Thyroid gland (tissue), 4 donors: Measurements from ENCODE around the gene TUBA1C. TPM values are rescaled to one million over a fixed set of nuclear protein-coding genes. Genes with fewer than 3 reads are reported as not detected.

Experiments used
- DNase-seq, 2 donors: peaks; one replicate each; pipeline ENCODE4 v3.0.0-alpha.2; 2019
- H3K27ac ChIP-seq, 3 donors: fragments of 200-600 bp; sonication (generic); 1 replicate in 2 of 3; 2 replicates in 1 of 3; pipeline ENCODE4 v1.5.1; 2016 to 2019; ENCODE audit warnings: mild to moderate bottlenecking in 1 of 3, moderate library complexity in 1 of 3
- H3K27me3 ChIP-seq: fragments of 200-600 bp; sonication (generic); one replicate; pipeline ENCODE4 v1.5.1; 2019
- H3K36me3 ChIP-seq, 2 donors: fragments of 200-600 bp; sonication (generic); one replicate each; pipeline ENCODE4 v1.5.1; 2016 to 2019
- H3K4me1 ChIP-seq, 2 donors: fragments of 200-600 bp; sonication (generic); one replicate each; pipeline ENCODE4 v1.5.1; 2017 to 2019
- H3K4me3 ChIP-seq, 3 donors: fragments of 200-600 bp; sonication (generic); replicated peaks in 1 of 3; 1 replicate in 2 of 3; 2 replicates in 1 of 3; pipeline ENCODE4 v1.5.1; 2016; ENCODE audit warnings: mild to moderate bottlenecking in 1 of 3
- H3K9me3 ChIP-seq: fragments of 200-600 bp; sonication (generic); one replicate; pipeline ENCODE4 v1.5.1; 2017
- POLR2A ChIP-seq, 2 donors: fragments of 450-650 bp; IDR thresholded peaks; one replicate each; pipeline ENCODE4 v1.6.1; 2017; ENCODE audit warnings: antibody characterized with exemption in 2 of 2, mild to moderate bottlenecking in 2 of 2, moderate library complexity in 1 of 2
- WGBS, 2 donors: methylation state at CpG; one replicate each; pipeline ENCODE4 v1.1.5; 2017; 5-methylcytosine and 5-hydroxymethylcytosine counted together
- intact Hi-C: fragments of 100-400 bp; cut with DNase I; formaldehyde crosslinking; loops from one replicate; pipeline ENCODE4 v1.15.1; 2023
- total RNA-seq, 4 donors: library from RNA; depleted of rRNA; stranded (reverse); fragments of >200 nt; gene quantifications; one replicate each; pipeline ENCODE4 v1.2.3, GENCODE V29; 2016
- TF ChIP-seq, protein P1 (sequence below), 6 experiments: fragments of 200-600 bp in 3 of 6; fragments of 450-650 bp in 3 of 6; sonication (generic) in 3 of 6; IDR thresholded peaks; one replicate each; pipeline ENCODE4 v1.5.1; 2016 to 2019; ENCODE audit warnings: antibody characterized with exemption in 6 of 6, mild to moderate bottlenecking in 2 of 6, inconsistent platforms in 1 of 6, moderate library complexity in 1 of 6

Gene TUBA1C
- total RNA-seq, 4 donors from 2014 or later: 80.6 to 385 (median 212) TPM

DNA sequence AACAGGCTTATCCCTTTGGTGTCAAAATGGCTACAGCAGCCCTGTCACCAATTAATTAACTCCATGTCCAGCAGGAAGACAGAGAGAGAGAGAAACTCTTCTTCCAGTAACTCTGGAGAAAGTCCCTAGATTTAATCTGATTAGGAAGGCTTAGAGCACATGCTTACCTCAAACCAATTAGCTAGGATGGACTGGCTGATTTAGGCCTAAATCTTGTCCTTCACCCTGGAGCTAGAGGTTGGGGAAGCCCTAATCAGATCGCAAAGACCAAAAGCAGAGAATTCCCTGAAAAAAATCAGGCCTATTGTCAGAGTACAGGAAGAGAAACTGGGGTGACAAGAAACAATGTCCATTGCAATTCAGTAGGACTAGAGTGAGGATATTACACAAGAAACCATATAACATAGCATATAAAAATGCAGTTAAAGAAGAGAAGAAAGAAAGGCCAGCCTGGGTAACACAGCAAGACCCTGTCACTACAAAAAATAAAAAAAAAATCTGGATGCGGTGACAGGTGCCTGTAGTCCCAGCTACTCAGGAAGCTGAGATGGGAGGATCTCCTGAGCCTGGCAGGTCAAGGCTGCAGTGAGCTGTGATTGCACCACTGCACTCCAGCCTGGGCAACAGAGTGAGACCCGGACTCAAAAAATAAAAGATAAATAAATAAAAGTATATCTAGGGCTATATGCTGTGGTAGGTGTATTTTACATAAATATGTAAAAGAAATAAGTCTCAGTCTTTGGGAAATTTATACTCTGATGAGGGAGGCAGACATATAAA, 41.1 kb upstream of the TUBA1C start:
- intact Hi-C loops: no loop called here
- Histone ChIP-seq H3K9me3 (no peaks in the 10 kb centered on the region), H3K27ac (no peak overlapping the region), H3K36me3 (no peaks in the 10 kb centered on the region), H3K4me1 (no peaks in the 10 kb centered on the region), H3K4me3 (no peak overlapping the region), H3K27me3 (no peaks in the 10 kb centered on the region)
- TF ChIP-seq, protein P1, sequence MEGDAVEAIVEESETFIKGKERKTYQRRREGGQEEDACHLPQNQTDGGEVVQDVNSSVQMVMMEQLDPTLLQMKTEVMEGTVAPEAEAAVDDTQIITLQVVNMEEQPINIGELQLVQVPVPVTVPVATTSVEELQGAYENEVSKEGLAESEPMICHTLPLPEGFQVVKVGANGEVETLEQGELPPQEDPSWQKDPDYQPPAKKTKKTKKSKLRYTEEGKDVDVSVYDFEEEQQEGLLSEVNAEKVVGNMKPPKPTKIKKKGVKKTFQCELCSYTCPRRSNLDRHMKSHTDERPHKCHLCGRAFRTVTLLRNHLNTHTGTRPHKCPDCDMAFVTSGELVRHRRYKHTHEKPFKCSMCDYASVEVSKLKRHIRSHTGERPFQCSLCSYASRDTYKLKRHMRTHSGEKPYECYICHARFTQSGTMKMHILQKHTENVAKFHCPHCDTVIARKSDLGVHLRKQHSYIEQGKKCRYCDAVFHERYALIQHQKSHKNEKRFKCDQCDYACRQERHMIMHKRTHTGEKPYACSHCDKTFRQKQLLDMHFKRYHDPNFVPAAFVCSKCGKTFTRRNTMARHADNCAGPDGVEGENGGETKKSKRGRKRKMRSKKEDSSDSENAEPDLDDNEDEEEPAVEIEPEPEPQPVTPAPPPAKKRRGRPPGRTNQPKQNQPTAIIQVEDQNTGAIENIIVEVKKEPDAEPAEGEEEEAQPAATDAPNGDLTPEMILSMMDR (IDR thresholded peaks at IDR 0.05): no peak
- no peak for TF ChIP-seq POLR2A (IDR thresholded peaks at IDR 0.05)
- DNase-seq: no peak
- WGBS, 2 donors: 84% methylated on average over 3 of the region's 3 CpGs

DNA sequence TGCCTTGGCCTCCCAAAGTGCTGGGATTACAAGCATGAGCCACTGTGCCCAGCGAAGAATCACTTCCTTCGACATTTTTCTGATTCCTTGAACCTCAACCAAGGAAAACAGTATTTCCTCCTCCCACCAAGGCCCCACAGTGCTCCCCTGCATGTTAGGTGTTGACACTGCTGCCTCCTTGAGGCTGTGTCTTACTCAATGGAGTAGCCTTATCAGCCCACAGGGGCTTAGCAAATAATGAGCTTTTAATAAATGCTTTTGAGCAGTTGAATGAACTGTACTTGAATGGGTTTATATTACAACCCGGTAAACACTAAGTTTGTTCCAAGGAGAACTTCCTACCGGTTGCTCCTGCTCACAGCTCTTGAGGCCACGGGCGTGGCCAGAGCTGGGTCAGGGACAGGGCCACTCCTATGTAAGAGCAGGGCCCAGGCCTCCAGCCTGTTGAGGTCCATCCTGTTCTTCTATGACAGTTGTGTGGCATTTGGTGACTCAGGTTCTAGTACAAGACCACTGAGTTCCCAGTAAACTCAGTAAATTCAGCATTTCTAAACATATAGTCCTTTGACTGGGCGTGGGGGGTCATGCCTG, 39.2 kb upstream of the TUBA1C start:
- TF ChIP-seq, protein P1 (IDR thresholded peaks at IDR 0.05): no peak
- no peak for TF ChIP-seq POLR2A (IDR thresholded peaks at IDR 0.05)
- no peaks in the 10 kb centered on the region for H3K36me3 ChIP-seq
- no peaks in the 10 kb centered on the region for H3K27me3 ChIP-seq
- no peak for DNase-seq
- no peaks in the 10 kb centered on the region for H3K4me1 ChIP-seq
- H3K9me3 ChIP-seq: no peaks in the 10 kb centered on the region
- intact Hi-C loops: no loop called here
- H3K4me3 ChIP-seq: no peak overlapping the region
- 66 to 76% methylated on average over 5 to 7 of the region's 7 CpGs for WGBS, 2 donors
- H3K27ac ChIP-seq: no peak overlapping the region

DNA sequence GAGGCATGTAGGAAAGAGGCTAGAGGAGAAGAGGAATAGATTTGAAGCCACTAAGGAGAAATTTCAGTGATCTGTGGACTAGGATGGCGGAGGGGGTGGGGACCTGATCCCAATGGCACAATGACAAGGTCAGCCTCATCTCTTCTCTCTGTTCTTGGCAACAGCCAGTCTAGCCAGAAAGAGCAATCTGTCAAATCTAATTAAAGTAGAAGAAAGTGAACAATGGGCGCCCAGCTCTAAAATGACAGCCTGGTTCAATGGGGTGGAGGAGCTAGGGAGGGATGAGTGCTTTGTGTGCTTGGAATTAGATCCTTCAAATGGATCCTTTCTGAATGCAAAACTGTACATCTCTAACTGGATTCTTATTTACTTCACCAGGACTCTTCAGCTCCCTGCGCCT, 37.2 kb upstream of the TUBA1C start:
- H3K4me1 ChIP-seq: no peaks in the 10 kb centered on the region
- no peaks in the 10 kb centered on the region for H3K36me3 ChIP-seq
- H3K9me3 ChIP-seq: no peaks in the 10 kb centered on the region
- H3K27ac ChIP-seq: no peak overlapping the region
- 96 to 97% methylated on average over 3 of the region's 3 CpGs for WGBS, 2 donors
- no peaks in the 10 kb centered on the region for H3K27me3 ChIP-seq
- H3K4me3 ChIP-seq: no peak overlapping the region
- no peak for TF ChIP-seq POLR2A (IDR thresholded peaks at IDR 0.05)
- TF ChIP-seq, protein P1 (IDR thresholded peaks at IDR 0.05): no peak
- DNase-seq: no peak
- intact Hi-C loops: no loop called here

DNA sequence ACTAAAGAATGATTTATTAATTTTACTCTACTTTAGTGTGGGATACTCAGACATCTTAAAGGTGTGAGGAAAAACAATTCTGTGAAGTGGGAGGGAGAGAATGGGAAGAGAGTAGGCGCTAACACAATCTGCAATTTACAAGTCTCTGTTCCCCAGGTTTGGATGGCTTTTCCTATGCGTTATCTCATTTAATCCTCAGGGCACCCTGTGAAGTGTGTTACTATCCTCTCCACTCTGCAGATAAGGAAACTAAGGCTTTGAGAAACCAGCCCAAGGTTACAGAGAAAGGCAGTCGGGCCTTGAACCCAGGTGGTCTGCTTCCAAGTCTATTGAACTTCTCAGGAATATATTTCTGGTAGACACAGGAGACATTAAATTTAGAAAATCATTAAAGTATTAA, 36.2 kb upstream of the TUBA1C start:
- Histone ChIP-seq H3K4me1 (peaks cover 0 to 2% of the 10 kb centered on the region in 2 donors), H3K27me3 (no peaks in the 10 kb centered on the region), H3K4me3 (no peak overlapping the region), H3K9me3 (no peaks in the 10 kb centered on the region), H3K27ac (no peak overlapping the region), H3K36me3 (no peaks in the 10 kb centered on the region)
- no peak for TF ChIP-seq POLR2A (IDR thresholded peaks at IDR 0.05)
- TF ChIP-seq, protein P1 (IDR thresholded peaks at IDR 0.05): no peak
- WGBS, 2 donors: 76 to 81% methylated on average over 3 of the region's 3 CpGs
- intact Hi-C loops: no loop called here
- no peak for DNase-seq

DNA sequence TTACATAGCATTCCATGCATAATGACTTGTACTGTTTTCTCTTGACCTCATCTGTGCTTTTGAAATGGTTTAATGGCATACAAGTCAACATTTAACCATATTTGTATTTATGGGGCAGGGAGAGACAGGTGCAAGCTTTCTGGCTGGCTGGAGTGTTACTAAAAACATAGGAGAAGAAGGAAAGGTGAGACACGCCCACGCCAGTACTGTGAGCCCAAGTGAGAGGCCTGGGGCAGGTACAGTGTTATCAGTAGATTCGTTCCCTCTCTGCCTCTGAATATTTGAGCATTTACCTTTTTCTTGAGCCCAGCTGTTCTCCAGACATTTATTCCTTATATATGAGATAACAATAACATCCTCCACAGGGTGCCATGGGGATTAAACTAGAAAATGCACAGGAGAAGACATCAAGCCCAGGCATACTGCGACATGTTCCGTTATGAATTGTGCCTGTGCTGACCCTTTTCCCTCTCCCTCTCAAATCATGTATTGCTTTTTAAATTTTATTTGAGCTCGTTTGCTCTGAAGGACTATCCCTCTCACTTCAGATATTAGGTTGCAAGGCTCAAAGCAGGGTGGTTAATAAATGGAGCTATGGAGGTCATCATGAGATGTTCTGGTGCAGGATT, 34.6 kb upstream of the TUBA1C start:
- no peak for TF ChIP-seq POLR2A (IDR thresholded peaks at IDR 0.05)
- TF ChIP-seq, protein P1 (IDR thresholded peaks at IDR 0.05): no peak
- intact Hi-C loops: loop anchor here (5.0 to 10.0 kb wide), 3 partner anchors 33 to 145 kb away; partner anchors contain the start of gene TUBA1B
- no peak for DNase-seq
- Histone ChIP-seq H3K4me1 (peaks cover 0 to 9% of the 10 kb centered on the region in 2 donors), H3K27ac (no peak overlapping the region), H3K4me3 (no peak overlapping the region), H3K27me3 (no peaks in the 10 kb centered on the region), H3K36me3 (no peaks in the 10 kb centered on the region), H3K9me3 (no peaks in the 10 kb centered on the region)
- WGBS, 2 donors: 86 to 90% methylated on average over 6 of the region's 6 CpGs
